NCI-H524 treated with DMSO at 0.1 percent for 48 hours (cell line): ENCODE data around the gene USP17L30.
"Not testable (repeated sequence)": the region's sequence is repeated elsewhere in the genome, so short reads cannot be mapped to it uniquely, and the experiment has no call there.

Experiments
- DNase-seq: peaks from one replicate; lab custom pipeline; 2025; lab: John Stamatoyannopoulos, UW

Gene USP17L30

GRCh38 chr4:9362829-9363228, at the start of gene USP17L30:
TSS of gene USP17L30 (plus strand) at chr4:9363129. CDS start at chr4:9363129, 0 bp downstream.
- DNase-seq, result not testable (repeated sequence)

GRCh38 chr4:9324191-9324590, 38.7 kb upstream of the USP17L30 start:
- not testable (repeated sequence) for DNase-seq

GRCh38 chr4:9324865-9325264, 38.1 kb upstream of the USP17L30 start, which contains the start of gene USP17L24:
TSS of gene USP17L24 (plus strand) at chr4:9325165. CDS start at chr4:9325165, 0 bp downstream.
- not testable (repeated sequence) for DNase-seq

- DNase-seq, result not testable (repeated sequence)
These were observed 33.3 kb upstream of the USP17L30 start, which contains the start of gene USP17L25 for GRCh38 chr4:9329611-9330010. TSS of gene USP17L25 (plus strand) at chr4:9329911. CDS start at chr4:9329911, 0 bp downstream.

DNA sequence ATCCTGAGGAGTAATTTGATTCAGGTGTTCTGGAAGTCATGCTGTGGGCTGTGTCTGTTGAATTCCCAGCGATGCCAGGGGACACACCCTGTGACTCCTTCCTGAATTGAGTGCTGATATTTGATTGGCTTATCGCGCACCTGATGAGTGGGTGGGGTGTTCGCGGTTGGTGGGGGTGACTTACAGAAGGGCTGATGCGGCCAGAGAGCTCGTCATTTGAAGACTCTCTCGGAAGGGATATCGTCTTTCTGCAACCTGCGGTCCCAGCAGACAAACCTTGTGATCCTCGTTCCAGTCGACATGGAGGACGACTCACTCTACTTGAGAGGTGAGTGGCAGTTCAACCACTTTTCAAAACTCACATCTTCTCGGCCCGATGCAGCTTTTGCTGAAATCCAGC, 28.6 kb upstream of the USP17L30 start, which contains the start of gene USP17L26:
Gene USP17L26 (plus strand): TSS at position 301 of the 400 bp plus-strand sequence. CDS start 0 bp downstream, at position 301.
- not testable (repeated sequence) for DNase-seq

DNA sequence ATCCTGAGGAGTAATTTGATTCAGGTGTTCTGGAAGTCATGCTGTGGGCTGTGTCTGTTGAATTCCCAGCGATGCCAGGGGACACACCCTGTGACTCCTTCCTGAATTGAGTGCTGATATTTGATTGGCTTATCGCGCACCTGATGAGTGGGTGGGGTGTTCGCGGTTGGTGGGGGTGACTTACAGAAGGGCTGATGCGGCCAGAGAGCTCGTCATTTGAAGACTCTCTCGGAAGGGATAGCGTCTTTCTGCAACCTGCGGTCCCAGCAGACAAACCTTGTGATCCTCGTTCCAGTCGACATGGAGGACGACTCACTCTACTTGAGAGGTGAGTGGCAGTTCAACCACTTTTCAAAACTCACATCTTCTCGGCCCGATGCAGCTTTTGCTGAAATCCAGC, 23.8 kb upstream of the USP17L30 start, which contains the start of gene USP17L5:
Gene USP17L5 (plus strand): TSS at position 301 of the 400 bp plus-strand sequence. CDS start 0 bp downstream, at position 301.
- DNase-seq, result not testable (repeated sequence)

GRCh38 chr4:9343848-9344247, 19.1 kb upstream of the USP17L30 start, which contains the start of gene USP17L27:
TSS of gene USP17L27 (plus strand) at chr4:9344148. CDS start at chr4:9344148, 0 bp downstream.
- not testable (repeated sequence) for DNase-seq

DNA sequence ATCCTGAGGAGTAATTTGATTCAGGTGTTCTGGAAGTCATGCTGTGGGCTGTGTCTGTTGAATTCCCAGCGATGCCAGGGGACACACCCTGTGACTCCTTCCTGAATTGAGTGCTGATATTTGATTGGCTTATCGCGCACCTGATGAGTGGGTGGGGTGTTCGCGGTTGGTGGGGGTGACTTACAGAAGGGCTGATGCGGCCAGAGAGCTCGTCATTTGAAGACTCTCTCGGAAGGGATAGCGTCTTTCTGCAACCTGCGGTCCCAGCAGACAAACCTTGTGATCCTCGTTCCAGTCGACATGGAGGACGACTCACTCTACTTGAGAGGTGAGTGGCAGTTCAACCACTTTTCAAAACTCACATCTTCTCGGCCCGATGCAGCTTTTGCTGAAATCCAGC, 14.3 kb upstream of the USP17L30 start, which contains the start of gene USP17L28:
Gene USP17L28 (plus strand): TSS at position 301 of the 400 bp plus-strand sequence. CDS start 0 bp downstream, at position 301.
- not testable (repeated sequence) for DNase-seq

DNA sequence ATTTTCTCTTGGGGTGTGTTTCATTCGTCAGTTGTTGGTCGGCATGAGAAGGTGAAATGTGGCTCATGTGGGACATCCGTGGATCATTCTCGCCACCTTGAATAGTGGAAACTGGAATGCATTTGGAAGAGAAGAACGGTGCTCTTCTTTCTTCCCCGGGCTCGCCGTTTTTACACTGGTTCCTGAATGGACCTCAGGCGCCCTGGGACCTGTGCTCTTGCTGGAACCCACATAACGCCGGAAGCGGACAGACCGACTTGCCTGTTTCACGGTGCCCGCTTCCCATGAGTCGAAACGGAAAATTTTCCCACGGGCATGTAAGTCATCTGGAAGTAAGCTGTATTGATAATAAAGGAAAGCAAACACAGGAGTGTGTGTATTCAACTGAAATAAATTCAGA, 12.1 kb upstream of the USP17L30 start:
- not testable (repeated sequence) for DNase-seq

GRCh38 chr4:9353338-9353737, 9.6 kb upstream of the USP17L30 start, which contains the start of gene USP17L29:
TSS of gene USP17L29 (plus strand) at chr4:9353638. CDS start at chr4:9353638, 0 bp downstream.
- DNase-seq, result not testable (repeated sequence)

- not testable (repeated sequence) for DNase-seq
These were observed 17.0 kb downstream of the USP17L30 start for GRCh38 chr4:9379881-9380280.

DNA sequence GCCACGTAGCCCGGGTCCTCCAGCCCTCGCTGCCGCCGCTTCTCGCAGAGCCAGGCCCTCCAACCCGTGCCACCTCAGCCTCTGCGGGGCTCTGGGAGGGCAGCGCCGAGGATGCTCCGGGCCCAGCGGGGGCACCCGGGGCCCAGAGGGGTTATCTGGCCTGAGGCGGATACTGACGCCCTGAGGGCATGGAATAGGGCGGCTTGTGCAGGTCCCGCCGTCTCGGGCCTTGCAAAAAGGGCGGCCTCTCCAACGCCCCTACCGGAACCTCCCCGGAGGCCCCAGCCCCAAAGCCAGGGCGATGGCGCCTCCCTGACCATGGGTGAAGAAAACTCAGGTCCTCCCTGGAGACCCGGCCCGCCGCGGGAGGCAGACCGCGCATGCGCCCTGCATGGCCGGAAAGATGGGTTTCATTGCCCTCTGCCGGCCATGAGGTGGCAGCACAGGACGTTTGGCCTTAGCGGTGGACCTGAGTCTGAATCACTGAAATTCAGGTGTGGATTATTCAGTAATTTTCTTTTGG, 18.1 kb downstream of the USP17L30 start:
- not testable (repeated sequence) for DNase-seq

GRCh38 chr4:9384126-9384525, 21.2 kb downstream of the USP17L30 start:
- no peak for DNase-seq

DNA sequence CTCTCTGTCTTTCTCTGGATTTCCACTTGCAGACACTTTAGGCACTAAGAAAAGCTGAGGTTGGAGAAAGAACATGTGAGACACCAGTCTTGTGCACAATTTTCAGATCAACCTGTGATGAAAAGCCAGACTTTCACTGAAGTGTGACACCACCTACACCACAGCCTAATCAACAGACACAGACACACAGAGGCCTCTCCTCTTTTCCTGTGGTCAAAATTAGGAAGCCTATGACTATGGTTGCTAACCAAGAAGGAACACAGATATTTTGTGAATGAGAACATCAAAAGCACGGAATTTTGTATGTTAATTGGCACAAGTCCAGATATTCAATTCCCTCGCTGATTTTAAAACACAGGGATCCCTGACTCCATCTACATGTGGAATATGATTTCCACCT, 26.1 kb downstream of the USP17L30 start:
- DNase-seq, result not testable (repeated sequence)

GRCh38 chr4:9405774-9406173, 42.8 kb downstream of the USP17L30 start:
- not testable (repeated sequence) for DNase-seq

GRCh38 chr4:9406491-9406890, 43.6 kb downstream of the USP17L30 start:
- not testable (repeated sequence) for DNase-seq

GRCh38 chr4:9409793-9410192, 46.9 kb downstream of the USP17L30 start:
- DNase-seq, result no peak
